AG04450 (cell line): ENCODE results near the gene SLC25A47. TPM values are rescaled to one million over a fixed set of nuclear protein-coding genes. Genes with fewer than 3 reads are reported as not detected.
"Not testable (repeated sequence)": the region's sequence is repeated elsewhere in the genome, so short reads cannot be mapped to it uniquely, and the experiment has no call there.

Source experiments
- CTCF ChIA-PET: fragments of 300-600, 350-600 bp; formaldehyde crosslinking; extraction: SDS; loops from one replicate; lab custom pipeline; 2022; ENCODE audit warnings: antibody characterized with exemption, inconsistent platforms; lab: Charles Lee
- POLR2A ChIA-PET: fragments of 350-600 bp; formaldehyde crosslinking; extraction: SDS; loops from one replicate; lab custom pipeline; 2021; ENCODE audit warnings: antibody characterized with exemption, inconsistent platforms; lab: Yijun Ruan, JAX
- DNase-seq: peaks from one replicate; pipeline ENCODE4 v3.0.0-alpha.2; 2011; ENCODE audit warnings: low read depth, low spot score
- H3K27ac ChIP-seq: one replicate; pipeline ENCODE4 v1.5.1; 2012; ENCODE audit warnings: low read depth, low read length, control low read depth
- H3K27me3 ChIP-seq: one replicate; pipeline ENCODE4 v1.6.0; 2012; ENCODE audit warnings: low read length; ENCODE audit not compliant: control insufficient read depth, insufficient read depth
- H3K4me3 ChIP-seq: 2 replicates; pipeline ENCODE4 v1.5.1; 2011; ENCODE audit warnings: mild to moderate bottlenecking, low read depth, low read length, control low read depth
- H3K9me3 ChIP-seq: 2 replicates; pipeline ENCODE4 v1.5.1; 2012; ENCODE audit warnings: low read length; ENCODE audit not compliant: control insufficient read depth, insufficient read depth
- polyA plus RNA-seq: library from polyadenylated mRNA; depleted of rRNA; stranded (reverse); fragments of >200 nt; gene quantifications from 2 replicates; pipeline ENCODE4 v1.2.3, GENCODE V29; 2011
- TF ChIP-seq, protein P1 (sequence below): IDR thresholded peaks from 2 replicates; pipeline ENCODE4 v1.5.1; 2011; ENCODE audit warnings: low read depth, low read length, control low read depth, inconsistent platforms

Gene SLC25A47
- polyA plus RNA-seq, 1 experiment: not detected

- TF ChIP-seq, protein P1, sequence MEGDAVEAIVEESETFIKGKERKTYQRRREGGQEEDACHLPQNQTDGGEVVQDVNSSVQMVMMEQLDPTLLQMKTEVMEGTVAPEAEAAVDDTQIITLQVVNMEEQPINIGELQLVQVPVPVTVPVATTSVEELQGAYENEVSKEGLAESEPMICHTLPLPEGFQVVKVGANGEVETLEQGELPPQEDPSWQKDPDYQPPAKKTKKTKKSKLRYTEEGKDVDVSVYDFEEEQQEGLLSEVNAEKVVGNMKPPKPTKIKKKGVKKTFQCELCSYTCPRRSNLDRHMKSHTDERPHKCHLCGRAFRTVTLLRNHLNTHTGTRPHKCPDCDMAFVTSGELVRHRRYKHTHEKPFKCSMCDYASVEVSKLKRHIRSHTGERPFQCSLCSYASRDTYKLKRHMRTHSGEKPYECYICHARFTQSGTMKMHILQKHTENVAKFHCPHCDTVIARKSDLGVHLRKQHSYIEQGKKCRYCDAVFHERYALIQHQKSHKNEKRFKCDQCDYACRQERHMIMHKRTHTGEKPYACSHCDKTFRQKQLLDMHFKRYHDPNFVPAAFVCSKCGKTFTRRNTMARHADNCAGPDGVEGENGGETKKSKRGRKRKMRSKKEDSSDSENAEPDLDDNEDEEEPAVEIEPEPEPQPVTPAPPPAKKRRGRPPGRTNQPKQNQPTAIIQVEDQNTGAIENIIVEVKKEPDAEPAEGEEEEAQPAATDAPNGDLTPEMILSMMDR: no peak
- no peak overlapping the region for H3K27ac ChIP-seq
- CTCF ChIA-PET: interaction anchor here (0.6 to 1.7 kb wide), 4 partner anchors 15 to 297 kb away, joined by 3 to 7 read pairs (median 4); no protein-coding TSS in a partner anchor
- POLR2A ChIA-PET: interaction anchor here (0.5 kb wide), 1 partner anchor 212 kb away, joined by 3 read pairs; no protein-coding TSS in a partner anchor
- H3K27me3 ChIP-seq: no peaks in the 10 kb centered on the region
- H3K4me3 ChIP-seq: no peak overlapping the region
- H3K9me3 ChIP-seq: no peaks in the 10 kb centered on the region
- no peak for DNase-seq
Measured at GRCh38 chr14:100279133-100279532, 44.0 kb upstream of the SLC25A47 start.

DNA sequence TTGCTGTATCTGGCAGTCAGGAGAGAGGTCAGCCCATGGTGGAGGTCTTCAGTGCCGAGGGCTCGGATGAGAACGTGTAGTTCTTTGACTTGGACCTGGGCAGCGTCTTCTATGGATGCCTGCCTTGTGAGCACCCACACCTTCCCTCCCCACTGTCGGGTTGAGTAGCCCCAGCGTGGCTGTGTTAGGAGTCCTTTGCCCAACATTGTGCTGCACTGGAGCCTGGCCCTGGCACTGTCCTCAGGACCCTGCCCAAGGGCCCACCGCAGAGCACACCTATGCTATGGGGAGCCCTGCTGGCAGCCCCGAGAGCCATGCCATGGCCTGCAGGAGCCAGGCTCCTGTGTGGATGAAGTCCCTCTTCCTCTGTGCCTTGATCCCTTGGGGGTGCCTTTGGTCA is 43.6 kb upstream of the SLC25A47 start:
- POLR2A ChIA-PET: no interaction called here
- TF ChIP-seq, protein P1: no peak
- no peak for DNase-seq
- Histone ChIP-seq H3K27ac (no peak overlapping the region), H3K9me3 (no peaks in the 10 kb centered on the region), H3K4me3 (no peak overlapping the region), H3K27me3 (no peaks in the 10 kb centered on the region)
- CTCF ChIA-PET: interaction anchor here (1.4 to 1.7 kb wide), 2 partner anchors 16 to 38 kb away, joined by 4 to 7 read pairs; no protein-coding TSS in a partner anchor

DNA sequence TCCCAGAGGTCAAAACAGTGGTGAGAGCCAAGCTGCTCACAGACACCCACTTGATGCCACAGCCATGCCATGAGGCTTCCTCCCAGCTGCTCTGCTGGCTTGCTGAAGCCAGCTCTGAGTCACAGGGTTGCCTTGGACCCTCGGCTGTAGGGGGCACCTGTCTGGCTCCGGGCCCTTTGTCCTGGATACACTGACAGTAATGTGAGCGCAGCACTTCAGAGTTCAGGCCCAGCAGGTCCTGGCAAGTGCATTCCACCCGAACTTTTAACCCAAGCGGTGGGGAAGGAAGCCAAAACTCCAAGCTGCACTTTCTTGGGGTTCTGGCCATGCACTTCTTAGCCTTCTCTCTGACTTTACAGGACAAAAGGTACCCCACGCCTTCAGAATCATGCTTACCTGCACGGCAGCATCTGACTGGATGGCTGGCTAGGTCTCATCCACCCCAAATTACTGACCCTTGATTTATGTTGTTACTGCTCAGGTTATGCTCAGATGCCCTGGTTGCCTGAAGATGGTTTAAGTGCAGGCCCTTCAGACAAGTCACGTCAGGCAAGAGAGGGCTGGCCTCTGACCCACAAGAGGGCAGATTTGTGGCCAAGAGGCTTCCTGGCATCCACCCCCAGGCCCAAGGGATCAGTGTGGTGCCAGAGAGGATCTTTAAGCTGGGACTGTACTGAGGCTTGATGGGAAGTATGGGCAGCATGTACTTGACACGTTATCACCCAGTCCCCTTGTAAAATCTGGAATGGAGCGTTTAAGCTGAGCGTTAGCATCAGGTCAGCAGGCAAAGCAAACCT is 41.7 kb upstream of the SLC25A47 start:
- Histone ChIP-seq H3K27me3 (no peaks in the 10 kb centered on the region), H3K9me3 (no peaks in the 10 kb centered on the region), H3K4me3 (no peak overlapping the region), H3K27ac (peak overlapping the region; percentile 11)
- ChIA-PET CTCF (interaction anchor here (0.9 to 1.3 kb wide), 2 partner anchors 40 to 45 kb away, joined by 3 read pairs; no protein-coding TSS in a partner anchor), POLR2A (no interaction called here)
- TF ChIP-seq, protein P1: no peak
- no peak for DNase-seq

DNA sequence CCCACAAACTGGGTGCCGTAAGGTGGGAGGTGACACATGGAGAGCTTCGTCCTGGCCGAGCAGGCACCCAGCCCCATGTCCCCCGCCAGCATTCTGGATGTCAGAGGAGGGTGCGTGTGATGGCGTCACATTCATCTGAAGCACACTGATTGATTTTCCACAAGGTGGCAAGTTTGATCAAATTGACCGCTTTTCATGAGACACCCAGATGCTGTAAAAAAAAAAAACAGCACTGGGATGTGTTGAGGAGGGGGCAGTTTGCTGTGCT is 41.1 kb upstream of the SLC25A47 start:
- POLR2A ChIA-PET: no interaction called here
- CTCF ChIA-PET: interaction anchor here (0.9 to 1.3 kb wide), 2 partner anchors 41 to 46 kb away, joined by 3 read pairs; no protein-coding TSS in a partner anchor
- TF ChIP-seq, protein P1: no peak
- Histone ChIP-seq H3K27ac (peak overlapping the region; percentile 11), H3K9me3 (no peaks in the 10 kb centered on the region), H3K27me3 (no peaks in the 10 kb centered on the region), H3K4me3 (no peak overlapping the region)
- DNase-seq: no peak

GRCh38 chr14:100282766-100283419 is 40.2 kb upstream of the SLC25A47 start:
- Histone ChIP-seq H3K4me3 (no peak overlapping the region), H3K27me3 (no peaks in the 10 kb centered on the region), H3K27ac (no peak overlapping the region), H3K9me3 (no peaks in the 10 kb centered on the region; the same call in 1 of the 2 replicates)
- DNase-seq: no peak
- TF ChIP-seq, protein P1: no peak
- CTCF ChIA-PET: interaction anchor here (1.2 to 1.4 kb wide), 2 partner anchors 19 to 42 kb away, joined by 3 read pairs; no protein-coding TSS in a partner anchor
- POLR2A ChIA-PET: no interaction called here

- POLR2A ChIA-PET, H3K4me3 ChIP-seq, DNase-seq, H3K9me3 ChIP-seq, H3K27ac ChIP-seq, H3K27me3 ChIP-seq: not testable (repeated sequence)
- CTCF ChIA-PET: interaction anchor here (1.2 to 1.4 kb wide), 2 partner anchors 20 to 43 kb away, joined by 3 read pairs; no protein-coding TSS in a partner anchor
Measured at GRCh38 chr14:100283436-100283835, 39.7 kb upstream of the SLC25A47 start.
